ENCODE results near the gene STXBP2. TPM values are rescaled to one million over a fixed set of nuclear protein-coding genes. Genes with fewer than 3 reads are reported as not detected.

STXBP2 gene
- total RNA-seq, 2 donors from 2014 or later, result 119 to 126 TPM

DNA sequence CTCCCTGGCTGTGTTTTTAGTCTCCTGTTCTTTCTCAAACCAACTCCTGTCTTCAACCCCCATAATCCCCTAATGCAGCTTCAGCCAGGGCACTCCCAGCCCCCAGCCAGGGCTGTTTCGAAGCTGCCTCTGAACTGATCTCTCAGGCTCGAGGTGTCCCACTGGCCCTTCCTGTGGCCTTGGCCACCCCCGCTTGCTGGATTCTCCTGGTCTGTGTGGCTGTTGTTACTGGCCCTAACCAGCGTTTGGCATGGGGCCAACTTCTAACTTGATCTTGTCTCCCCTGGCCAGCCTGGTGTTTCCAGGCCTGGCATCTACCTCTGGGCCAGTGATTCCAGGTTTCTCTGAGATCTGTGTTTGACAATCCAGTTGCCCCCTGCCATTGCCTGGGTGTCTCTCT lies 18.6 kb upstream of the STXBP2 start:
- Mint-ChIP-seq H3K27me3 (ENCODE audit: insufficient read depth) (no peaks in the 10 kb centered on the region), H3K4me1 (no peaks in the 10 kb centered on the region), H3K36me3 (ENCODE audit: low read depth) (peaks cover 60% of the 10 kb centered on the region), H3K9me3 (no peaks in the 10 kb centered on the region), H3K27ac (peak overlapping the region; percentile 55), H3K4me3 (no peak overlapping the region)
- Histone ChIP-seq H3K27ac (ENCODE audit: low read depth, low read length) (no peak overlapping the region), H3K4me1 (ENCODE audit: control insufficient read depth, insufficient read depth, low read length) (no peaks in the 10 kb centered on the region), H3K4me3 (ENCODE audit: low read length) (no peak overlapping the region), H3K27me3 (ENCODE audit: control insufficient read depth, insufficient read depth, low read length, poor library complexity, severe bottlenecking) (no peaks in the 10 kb centered on the region), H3K36me3 (ENCODE audit: control insufficient read depth, insufficient read depth, low read length) (peaks cover 22% of the 10 kb centered on the region), H3K9ac (ENCODE audit: extremely low read depth, low read length, poor library complexity, severe bottlenecking) (no peak overlapping the region), H3K9me3 (ENCODE audit: control insufficient read depth, low read length) (no peaks in the 10 kb centered on the region)
- WGBS, 2 experiments (ENCODE audit: insufficient coverage in 1 of 2, insufficient read length in 1 of 2), result 82 to 90% methylated on average over 2 to 4 of the region's 4 CpGs
- TF ChIP-seq CTCF (conservative IDR thresholded peaks at IDR 0.05), result no peak
- no peak for DNase-seq

- TF ChIP-seq CTCF (conservative IDR thresholded peaks at IDR 0.05), result no peak
- WGBS, 2 experiments (ENCODE audit: insufficient coverage in 1 of 2, insufficient read length in 1 of 2), result 95 to 97% methylated on average over 10 to 21 of the region's 21 CpGs
- DNase-seq, result no peak
- no peak overlapping the region for H3K27ac ChIP-seq (ENCODE audit: low read depth, low read length)
- H3K27me3 ChIP-seq (ENCODE audit: control insufficient read depth, insufficient read depth, low read length, poor library complexity, severe bottlenecking), result no peaks in the 10 kb centered on the region
- H3K36me3 ChIP-seq (ENCODE audit: control insufficient read depth, insufficient read depth, low read length), result peaks cover 22% of the 10 kb centered on the region
- Mint-ChIP-seq H3K4me3 (no peak overlapping the region), H3K4me1 (no peaks in the 10 kb centered on the region), H3K36me3 (ENCODE audit: low read depth) (peaks cover 56% of the 10 kb centered on the region), H3K9me3 (no peaks in the 10 kb centered on the region), H3K27me3 (ENCODE audit: insufficient read depth) (no peaks in the 10 kb centered on the region), H3K27ac (peak overlapping the region; percentile 55)
- H3K4me3 ChIP-seq (ENCODE audit: low read length), result no peak overlapping the region
- no peaks in the 10 kb centered on the region for H3K4me1 ChIP-seq (ENCODE audit: control insufficient read depth, insufficient read depth, low read length)
- H3K9me3 ChIP-seq (ENCODE audit: control insufficient read depth, low read length), result no peaks in the 10 kb centered on the region
- no peak overlapping the region for H3K9ac ChIP-seq (ENCODE audit: extremely low read depth, low read length, poor library complexity, severe bottlenecking)
Observed at GRCh38 chr19:7618771-7619510, 18.0 kb upstream of the STXBP2 start.

- Mint-ChIP-seq H3K4me1 (no peaks in the 10 kb centered on the region), H3K9me3 (no peaks in the 10 kb centered on the region), H3K36me3 (ENCODE audit: low read depth) (peaks cover 52% of the 10 kb centered on the region), H3K27ac (no peak overlapping the region), H3K27me3 (ENCODE audit: insufficient read depth) (no peaks in the 10 kb centered on the region), H3K4me3 (no peak overlapping the region)
- no peak overlapping the region for H3K9ac ChIP-seq (ENCODE audit: extremely low read depth, low read length, poor library complexity, severe bottlenecking)
- no peaks in the 10 kb centered on the region for H3K27me3 ChIP-seq (ENCODE audit: control insufficient read depth, insufficient read depth, low read length, poor library complexity, severe bottlenecking)
- H3K4me1 ChIP-seq (ENCODE audit: control insufficient read depth, insufficient read depth, low read length), result no peaks in the 10 kb centered on the region
- H3K4me3 ChIP-seq (ENCODE audit: low read length), result no peak overlapping the region
- no peak for DNase-seq
- peaks cover 17% of the 10 kb centered on the region for H3K36me3 ChIP-seq (ENCODE audit: control insufficient read depth, insufficient read depth, low read length)
- no peak for TF ChIP-seq CTCF (conservative IDR thresholded peaks at IDR 0.05)
- H3K9me3 ChIP-seq (ENCODE audit: control insufficient read depth, low read length), result no peaks in the 10 kb centered on the region
- 95 to 99% methylated on average over 22 to 48 of the region's 48 CpGs for WGBS, 2 experiments (ENCODE audit: insufficient coverage in 1 of 2, insufficient read length in 1 of 2)
- no peak overlapping the region for H3K27ac ChIP-seq (ENCODE audit: low read depth, low read length)
Observed at GRCh38 chr19:7619671-7620441, 17.1 kb upstream of the STXBP2 start.
